Loucy (cell line): ENCODE measurements around the gene HHIP.

Experiments
- CTCF ChIP-seq: fragments of 200-600 bp; sonication (generic); conservative IDR thresholded peaks from 2 replicates; pipeline ENCODE4 v1.5.1; 2014; ENCODE audit warnings: mild to moderate bottlenecking, antibody characterized with exemption, low read length
- EZH2phosphoT487 ChIP-seq: fragments of 200-600 bp; IDR thresholded peaks from 2 replicates; pipeline ENCODE4 v1.6.1; 2018; ENCODE audit warnings: antibody characterized with exemption, mild to moderate bottlenecking, moderate library complexity, borderline replicate concordance

- TF ChIP-seq CTCF (no peak), EZH2phosphoT487 (no peak)
These were observed 132.4 kb downstream of the HHIP start for GRCh38 chr4:144778364-144778763.
